Type B pancreatic cell (in vitro differentiated cells): ENCODE results near the gene CCNB2. TPM values are rescaled to one million over a fixed set of nuclear protein-coding genes. Genes with fewer than 3 reads are reported as not detected.

ENCODE experiments used
- DNase-seq: peaks from one replicate; pipeline ENCODE4 v3.0.0; 2021; ENCODE audit warnings: mixed read lengths; ENCODE audit not compliant: unreplicated experiment; ENCODE audit errors: extremely low spot score
- H3K27ac Mint-ChIP-seq: 2 replicates; pipeline ENCODE4 v1.8.0; 2021; ENCODE audit warnings: mild to moderate bottlenecking, mixed read lengths
- H3K27me3 Mint-ChIP-seq: 2 replicates; pipeline ENCODE4 v1.8.0; 2021; ENCODE audit warnings: mixed read lengths
- H3K36me3 Mint-ChIP-seq: 2 replicates; pipeline ENCODE4 v1.8.0; 2021; ENCODE audit warnings: mixed read lengths
- H3K4me1 Mint-ChIP-seq: one replicate; pipeline ENCODE4 v1.8.0; 2021; ENCODE audit warnings: mixed read lengths; ENCODE audit not compliant: unreplicated experiment
- H3K4me3 Mint-ChIP-seq: 2 replicates; pipeline ENCODE4 v1.8.0; 2021; ENCODE audit warnings: mild to moderate bottlenecking, mixed read lengths
- H3K9me3 Mint-ChIP-seq: 2 replicates; pipeline ENCODE4 v1.8.0; 2021; ENCODE audit warnings: mixed read lengths
- total RNA-seq: library from RNA; stranded (reverse); gene quantifications from 2 replicates; pipeline ENCODE4 v1.2.1, GENCODE V29; 2021; ENCODE audit warnings: low replicate concordance
- TF ChIP-seq, protein P1 (sequence below): fragments of 200-600 bp; sonication (generic); conservative IDR thresholded peaks from 2 replicates; pipeline ENCODE4 v1.5.0; 2021; ENCODE audit warnings: antibody characterized with exemption, mild to moderate bottlenecking

CCNB2 gene
- total RNA-seq, 1 donor from 2014 or later: 63.0 TPM

DNA sequence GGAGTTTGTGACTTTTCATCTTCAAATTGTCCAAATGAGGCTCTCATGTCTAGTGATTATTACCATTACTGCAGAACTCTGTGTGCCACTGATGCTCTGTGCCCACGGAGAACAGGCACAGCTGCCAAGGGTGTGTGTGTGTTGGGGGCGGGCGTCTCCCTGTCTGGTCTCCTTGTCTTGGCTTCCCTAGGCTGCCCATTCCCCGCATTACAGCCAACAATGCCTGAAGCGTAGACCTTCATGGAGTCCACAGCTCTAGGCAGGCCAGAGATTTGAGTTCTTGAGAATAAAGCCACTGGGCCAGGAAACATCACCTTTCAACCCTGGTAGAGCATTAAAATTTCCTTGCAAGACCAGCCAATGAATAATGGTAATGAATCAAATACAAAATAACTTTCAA, 42.7 kb downstream of the CCNB2 start:
- no peak overlapping the region for H3K4me3 Mint-ChIP-seq
- no peaks in the 10 kb centered on the region for H3K9me3 Mint-ChIP-seq
- DNase-seq: no peak
- no peaks in the 10 kb centered on the region for H3K27me3 Mint-ChIP-seq
- no peaks in the 10 kb centered on the region for H3K4me1 Mint-ChIP-seq
- H3K36me3 Mint-ChIP-seq: peaks cover 7% of the 10 kb centered on the region
- H3K27ac Mint-ChIP-seq: no peak overlapping the region
- TF ChIP-seq, protein P1, sequence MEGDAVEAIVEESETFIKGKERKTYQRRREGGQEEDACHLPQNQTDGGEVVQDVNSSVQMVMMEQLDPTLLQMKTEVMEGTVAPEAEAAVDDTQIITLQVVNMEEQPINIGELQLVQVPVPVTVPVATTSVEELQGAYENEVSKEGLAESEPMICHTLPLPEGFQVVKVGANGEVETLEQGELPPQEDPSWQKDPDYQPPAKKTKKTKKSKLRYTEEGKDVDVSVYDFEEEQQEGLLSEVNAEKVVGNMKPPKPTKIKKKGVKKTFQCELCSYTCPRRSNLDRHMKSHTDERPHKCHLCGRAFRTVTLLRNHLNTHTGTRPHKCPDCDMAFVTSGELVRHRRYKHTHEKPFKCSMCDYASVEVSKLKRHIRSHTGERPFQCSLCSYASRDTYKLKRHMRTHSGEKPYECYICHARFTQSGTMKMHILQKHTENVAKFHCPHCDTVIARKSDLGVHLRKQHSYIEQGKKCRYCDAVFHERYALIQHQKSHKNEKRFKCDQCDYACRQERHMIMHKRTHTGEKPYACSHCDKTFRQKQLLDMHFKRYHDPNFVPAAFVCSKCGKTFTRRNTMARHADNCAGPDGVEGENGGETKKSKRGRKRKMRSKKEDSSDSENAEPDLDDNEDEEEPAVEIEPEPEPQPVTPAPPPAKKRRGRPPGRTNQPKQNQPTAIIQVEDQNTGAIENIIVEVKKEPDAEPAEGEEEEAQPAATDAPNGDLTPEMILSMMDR: no peak

DNA sequence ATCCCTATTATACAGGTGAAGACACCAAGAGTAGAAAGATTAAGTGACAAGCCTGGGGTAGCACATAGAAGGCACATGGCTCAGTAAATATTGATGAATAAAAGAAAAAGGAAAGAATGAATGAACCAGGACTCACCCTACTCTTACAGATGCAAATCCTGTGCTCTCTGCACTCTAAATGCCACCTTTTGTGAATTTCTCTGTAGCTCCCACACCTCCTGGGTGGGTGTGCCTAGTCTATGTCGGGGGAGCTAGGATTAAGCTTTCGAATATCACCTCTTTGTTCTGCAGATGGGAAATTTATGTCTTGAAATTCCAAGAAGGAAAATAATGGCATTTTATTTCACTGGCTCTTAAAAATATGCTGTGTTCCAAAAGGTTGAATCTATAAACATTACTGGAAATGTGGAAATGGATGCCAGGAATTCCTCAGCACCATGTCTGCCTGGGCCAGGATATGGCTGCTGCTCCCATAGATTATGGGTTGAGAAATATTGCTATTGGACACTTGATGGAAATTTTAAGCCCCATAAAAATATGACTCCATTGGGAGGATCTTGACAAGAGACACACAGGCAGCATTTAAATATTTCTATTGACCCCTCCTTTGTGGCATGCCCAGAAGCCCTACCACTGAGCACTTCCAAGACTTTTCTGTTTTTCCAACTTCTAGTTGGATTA, 43.3 kb downstream of the CCNB2 start:
- no peak overlapping the region for H3K27ac Mint-ChIP-seq

DNA sequence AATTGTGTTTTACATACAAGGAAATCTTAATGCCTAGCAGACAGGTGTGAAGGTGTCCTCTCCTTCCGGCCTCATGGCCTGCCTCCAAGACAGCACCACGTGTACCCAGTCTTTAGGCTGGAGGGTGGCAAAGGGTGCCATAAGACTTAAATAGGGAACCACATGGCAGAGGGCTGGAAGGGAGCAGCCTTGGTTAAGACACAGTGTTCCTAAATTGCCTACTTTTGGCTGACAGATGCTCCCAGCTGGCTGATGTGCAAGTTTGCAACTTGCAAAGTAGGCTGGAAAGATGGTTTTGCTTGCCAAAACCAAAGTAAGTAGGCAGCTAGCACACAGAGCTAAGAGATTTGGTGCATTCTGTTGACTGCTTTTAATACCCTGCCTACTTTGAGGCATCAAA, 45.2 kb downstream of the CCNB2 start:
- Mint-ChIP-seq H3K4me1 (no peaks in the 10 kb centered on the region), H3K36me3 (peaks cover 19% of the 10 kb centered on the region), H3K4me3 (no peak overlapping the region), H3K27ac (no peak overlapping the region), H3K9me3 (no peaks in the 10 kb centered on the region), H3K27me3 (no peaks in the 10 kb centered on the region)
- TF ChIP-seq, protein P1: no peak
- no peak for DNase-seq

More for the DNA sequence above, 43.3 kb downstream of the CCNB2 start:
- no peak for DNase-seq
- TF ChIP-seq, protein P1: no peak
- Mint-ChIP-seq H3K36me3 (peaks cover 13% of the 10 kb centered on the region), H3K4me1 (no peaks in the 10 kb centered on the region), H3K9me3 (no peaks in the 10 kb centered on the region), H3K27me3 (no peaks in the 10 kb centered on the region), H3K4me3 (no peak overlapping the region)

DNA sequence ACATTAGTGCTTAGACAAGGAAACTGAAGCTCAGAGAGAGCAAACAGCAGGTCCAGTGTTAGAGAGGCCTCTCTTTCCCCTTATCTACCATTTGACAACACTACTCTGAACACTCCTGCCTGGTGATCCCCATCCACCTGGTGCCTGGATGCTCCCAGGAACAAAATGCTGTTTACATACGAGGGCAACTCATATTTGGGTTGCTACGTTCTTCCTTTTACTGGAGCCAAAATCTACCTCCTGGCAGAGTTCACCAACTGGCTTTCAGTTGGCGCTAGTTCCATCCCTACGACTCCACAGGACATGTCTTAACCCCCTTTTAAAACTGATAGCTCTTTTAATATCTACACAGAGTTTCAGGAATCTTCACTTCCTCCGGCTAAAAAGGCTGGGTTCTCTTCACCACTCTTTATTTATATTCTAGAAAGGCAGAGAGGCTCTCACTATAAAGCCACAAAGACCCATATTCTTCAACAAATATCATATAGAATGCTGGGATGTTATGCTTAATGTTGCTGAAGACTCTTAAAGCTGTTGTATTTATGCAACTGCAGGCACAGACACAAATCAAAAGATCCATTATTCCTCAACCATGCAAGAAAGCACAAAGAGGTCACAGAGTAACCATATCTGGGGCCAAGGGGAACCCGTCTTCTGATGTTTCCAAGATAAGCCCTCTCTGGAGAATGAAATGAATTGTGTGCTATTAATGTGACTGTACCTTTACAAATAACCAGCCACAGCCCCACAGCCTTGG, 47.9 kb downstream of the CCNB2 start:
- Mint-ChIP-seq H3K9me3 (no peaks in the 10 kb centered on the region), H3K27ac (peak overlapping the region; percentile 48), H3K36me3 (peaks cover 29% of the 10 kb centered on the region), H3K4me1 (peaks cover 12% of the 10 kb centered on the region), H3K27me3 (no peaks in the 10 kb centered on the region), H3K4me3 (no peak overlapping the region)
- TF ChIP-seq, protein P1: no peak
- no peak for DNase-seq

- Mint-ChIP-seq H3K4me3 (no peak overlapping the region), H3K27me3 (no peaks in the 10 kb centered on the region), H3K4me1 (peaks cover 17% of the 10 kb centered on the region), H3K9me3 (no peaks in the 10 kb centered on the region), H3K27ac (no peak overlapping the region), H3K36me3 (peaks cover 34% of the 10 kb centered on the region)
- DNase-seq: no peak
- TF ChIP-seq, protein P1: no peak
These were observed 48.5 kb downstream of the CCNB2 start for GRCh38 chr15:59153466-59153865.
